Activated naive CD4-positive, alpha-beta T cell treated with anti-CD3 and anti-CD28 coated beads, Interleukin-2, amount 50 U/mL, for 72 hours (primary cell): ENCODE results near the gene TRDN. TPM values are rescaled to one million over a fixed set of nuclear protein-coding genes. Genes with fewer than 3 reads are reported as not detected.
A peak's percentile ranks its signal among the peaks of the same experiment; 100 is the strongest.

ENCODE experiments used
- ATAC-seq, 2 donors: fragments of 150-1000 bp; cut with Tn5 transposase; 2 replicates each; pipeline ENCODE4 v1.10.0; 2021; ENCODE audit warnings: mild to moderate bottlenecking in 2 of 2, moderate library complexity in 2 of 2
- DNase-seq, 2 donors: peaks; one replicate each; pipeline ENCODE4 v3.0.0; 2021 to 2022; ENCODE audit warnings: low spot score in 2 of 2
- H3K27ac Mint-ChIP-seq, 2 donors: one replicate each; pipeline ENCODE4 v1.8.0; 2022; ENCODE audit warnings: mild to moderate bottlenecking in 2 of 2, mixed read lengths in 2 of 2
- H3K36me3 Mint-ChIP-seq, 2 donors: one replicate each; pipeline ENCODE4 v1.8.0; 2022; ENCODE audit warnings: mixed read lengths in 2 of 2
- H3K9me3 Mint-ChIP-seq, 2 donors: one replicate each; pipeline ENCODE4 v1.8.0; 2022; ENCODE audit warnings: mixed read lengths in 2 of 2
- total RNA-seq, 2 donors: library from RNA; stranded (reverse); gene quantifications; one replicate each; pipeline ENCODE4 v1.2.3, GENCODE V29; 2022

The TRDN gene
- total RNA-seq, 2 donors from 2014 or later: not detected

DNA sequence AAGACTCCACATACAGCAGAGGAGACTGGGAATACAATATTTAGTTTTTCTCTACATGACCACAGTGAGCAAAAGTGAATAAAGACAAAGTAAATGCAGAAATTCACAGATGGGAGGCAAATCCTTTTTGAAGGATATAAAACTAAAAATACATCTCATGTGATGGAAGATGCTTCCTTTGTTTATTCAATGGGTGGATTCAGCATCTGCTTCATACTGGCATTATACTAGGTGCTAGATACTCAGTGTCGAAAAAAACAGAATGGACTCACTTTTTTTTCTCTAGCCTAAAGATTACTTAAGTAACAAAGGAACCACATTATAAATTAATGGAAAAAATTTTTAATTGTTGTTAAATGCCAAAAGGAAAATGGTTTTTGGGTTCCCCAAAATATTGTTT, 216.2 kb downstream of the TRDN start:
- DNase-seq (no peak), ATAC-seq (no peak)
- H3K27ac Mint-ChIP-seq: no peak overlapping the region
- no peaks in the 10 kb centered on the region for H3K36me3 Mint-ChIP-seq
- H3K9me3 Mint-ChIP-seq: no peaks in the 10 kb centered on the region

DNA sequence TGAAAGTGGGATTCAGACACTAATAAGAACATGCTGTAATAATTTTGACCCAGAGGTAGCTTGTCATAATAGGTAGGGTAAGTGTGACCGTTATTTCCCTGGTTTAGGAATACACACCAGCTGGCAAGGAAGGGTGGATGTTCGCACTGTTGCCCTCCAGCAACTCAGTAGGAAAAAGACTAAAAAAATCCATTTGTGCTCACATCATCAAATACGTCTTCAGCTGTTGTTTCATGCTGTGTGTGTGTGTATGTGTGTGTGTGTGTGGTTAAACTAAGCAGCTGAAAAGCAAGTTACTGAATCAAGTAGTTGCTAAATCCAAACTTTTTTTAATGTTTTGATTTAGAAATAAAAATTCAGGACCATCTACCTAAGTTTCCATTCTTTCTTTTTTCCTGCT, 218.7 kb downstream of the TRDN start:
- no peak for ATAC-seq
- Mint-ChIP-seq H3K9me3 (no peaks in the 10 kb centered on the region), H3K27ac (no peak overlapping the region), H3K36me3 (no peaks in the 10 kb centered on the region)
- DNase-seq: no peak

DNA sequence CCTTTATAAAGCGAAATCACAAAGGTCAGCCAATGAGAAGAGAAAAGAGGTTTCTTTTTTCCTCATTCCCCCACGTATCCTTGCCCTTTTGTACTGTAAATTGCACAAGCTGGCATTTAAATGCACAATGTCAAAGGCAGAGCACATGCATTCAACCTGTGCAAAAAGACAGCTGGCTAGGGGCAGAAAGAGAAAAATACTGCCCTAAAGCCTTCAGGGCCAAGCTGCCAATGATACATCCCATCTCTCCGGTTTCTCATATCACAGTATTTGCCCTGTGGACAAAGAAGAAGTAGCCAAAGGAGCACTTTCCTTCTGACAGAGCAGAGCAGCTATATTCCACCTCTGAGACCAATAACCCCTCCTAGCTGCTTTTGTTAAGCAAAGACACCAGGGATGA, 219.2 kb downstream of the TRDN start:
- H3K9me3 Mint-ChIP-seq: no peaks in the 10 kb centered on the region
- DNase-seq (no peak), ATAC-seq (no peak)
- H3K27ac Mint-ChIP-seq: no peak overlapping the region
- H3K36me3 Mint-ChIP-seq: no peaks in the 10 kb centered on the region

DNA sequence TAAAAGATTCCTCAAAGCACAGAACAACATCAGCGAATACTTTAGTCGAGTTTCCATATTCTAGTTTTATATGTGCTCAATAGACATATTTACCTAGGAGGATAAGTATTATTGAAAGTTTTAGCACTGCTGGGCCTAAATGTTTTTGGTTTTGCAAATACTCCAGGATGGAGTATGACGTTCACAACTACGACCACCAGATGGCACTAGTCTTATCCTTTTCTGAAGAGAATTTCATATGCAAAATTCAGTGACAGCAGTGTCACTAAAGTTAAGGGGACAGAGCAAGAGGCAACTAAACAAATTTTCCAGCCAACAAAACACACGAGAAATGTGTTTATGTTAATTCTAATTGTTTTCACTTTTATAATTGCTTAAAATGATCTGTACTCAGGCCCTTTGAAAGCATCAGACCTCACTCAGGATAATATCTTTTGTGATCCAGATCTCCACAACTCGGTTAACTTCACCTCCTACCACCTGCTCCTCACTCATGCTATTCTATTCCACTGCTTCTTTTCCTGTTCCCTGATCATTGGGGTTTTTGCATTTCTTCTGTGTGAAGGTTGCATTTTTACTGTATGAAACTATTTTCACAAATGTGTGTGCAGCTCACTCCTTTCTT, 220.8 kb downstream of the TRDN start:
- Mint-ChIP-seq H3K27ac (no peak overlapping the region), H3K36me3 (no peaks in the 10 kb centered on the region), H3K9me3 (no peaks in the 10 kb centered on the region)
- ATAC-seq (no peak), DNase-seq (peak in 1 of 2 donors; percentile 27)

DNA sequence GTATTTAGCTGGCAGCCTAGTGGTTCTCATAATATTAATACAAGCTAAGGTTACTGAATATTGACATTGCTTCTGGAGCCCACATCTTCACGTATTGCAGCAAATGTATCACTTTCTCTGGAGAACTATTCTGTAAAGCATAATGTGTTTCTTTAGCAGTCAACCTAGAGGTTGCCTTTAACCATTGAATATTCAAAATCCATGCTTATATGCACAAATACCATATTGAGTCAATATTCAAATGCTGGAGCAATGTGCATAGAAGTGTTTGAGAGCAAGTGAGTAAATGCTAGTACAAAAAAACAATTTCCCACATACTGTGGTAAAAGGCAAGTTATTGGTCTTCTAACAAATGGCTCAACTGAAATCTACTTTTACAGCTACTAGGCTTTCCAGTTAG, 231.8 kb downstream of the TRDN start:
- ATAC-seq: no peak
- H3K36me3 Mint-ChIP-seq: no peaks in the 10 kb centered on the region

DNA sequence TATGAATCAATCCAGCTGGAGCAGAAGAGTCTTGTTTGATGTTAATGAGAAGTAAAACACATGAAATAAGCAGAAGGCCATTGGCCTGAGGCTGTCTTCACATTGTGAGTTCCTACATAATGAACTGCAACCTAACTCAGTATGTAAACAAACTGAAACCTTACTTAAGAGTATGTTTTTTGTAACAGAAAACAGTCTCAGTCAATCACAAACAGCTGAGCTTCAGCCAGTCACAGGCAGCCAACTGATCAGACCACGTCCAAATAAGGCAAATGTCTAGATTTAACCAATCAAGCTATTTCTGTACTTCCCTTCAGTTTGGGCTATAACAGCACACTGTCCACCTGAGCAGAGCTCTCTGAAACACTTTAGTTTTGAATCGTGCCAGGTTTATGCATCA, 234.7 kb downstream of the TRDN start:
- ATAC-seq: no peak

More for the DNA sequence above, 231.8 kb downstream of the TRDN start:
- Mint-ChIP-seq H3K27ac (no peak overlapping the region), H3K9me3 (peaks cover 4 to 6% of the 10 kb centered on the region in 2 donors)
- no peak for DNase-seq

DNA sequence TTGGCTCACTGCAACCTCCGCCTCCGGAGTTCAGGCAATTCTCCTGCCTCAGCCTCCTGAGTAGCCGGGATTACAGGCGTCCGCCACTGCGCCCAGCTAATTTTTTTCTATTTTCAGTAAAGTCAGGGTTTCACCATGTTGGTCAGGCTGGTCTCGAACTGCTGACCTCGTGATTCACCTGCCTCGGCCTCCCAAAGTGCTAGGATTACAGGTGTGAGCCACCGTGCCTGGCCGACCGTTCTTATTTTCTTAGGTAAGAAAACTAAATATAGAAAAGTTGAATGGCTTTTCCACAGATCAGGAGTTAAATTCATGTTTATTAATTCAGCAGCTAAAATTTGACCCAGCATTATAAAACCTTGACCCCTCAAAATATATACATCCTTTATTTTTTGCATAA, 238.7 kb downstream of the TRDN start:
- Mint-ChIP-seq H3K36me3 (no peaks in the 10 kb centered on the region), H3K27ac (no peak overlapping the region), H3K9me3 (peaks cover 0 to 6% of the 10 kb centered on the region in 2 donors)
- ATAC-seq (no peak), DNase-seq (no peak)

More for the DNA sequence above, 234.7 kb downstream of the TRDN start:
- Mint-ChIP-seq H3K9me3 (peaks cover 0 to 6% of the 10 kb centered on the region in 2 donors), H3K27ac (no peak overlapping the region), H3K36me3 (no peaks in the 10 kb centered on the region)
- no peak for DNase-seq

DNA sequence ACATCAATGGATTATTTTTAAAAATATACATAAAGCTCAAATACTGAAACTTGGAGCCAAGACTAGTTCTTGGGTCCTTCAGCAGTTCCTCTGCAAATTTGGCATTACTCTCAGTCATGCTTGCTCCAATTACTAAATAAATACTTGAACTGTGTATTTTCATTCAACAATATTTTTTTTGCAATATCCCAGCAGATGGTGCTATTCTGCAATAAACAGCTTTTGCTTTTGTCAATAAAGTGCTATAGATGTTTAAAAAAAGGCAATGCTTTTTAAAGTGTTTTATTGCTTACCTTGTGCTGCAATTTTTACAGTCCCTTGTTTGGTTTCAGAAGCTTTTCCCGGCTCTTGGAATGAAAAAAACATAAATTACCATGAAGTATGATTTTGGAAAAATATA, 243.4 kb downstream of the TRDN start:
- DNase-seq: no peak
- H3K36me3 Mint-ChIP-seq: no peaks in the 10 kb centered on the region
- no peak for ATAC-seq
- no peaks in the 10 kb centered on the region for H3K9me3 Mint-ChIP-seq
- no peak overlapping the region for H3K27ac Mint-ChIP-seq

DNA sequence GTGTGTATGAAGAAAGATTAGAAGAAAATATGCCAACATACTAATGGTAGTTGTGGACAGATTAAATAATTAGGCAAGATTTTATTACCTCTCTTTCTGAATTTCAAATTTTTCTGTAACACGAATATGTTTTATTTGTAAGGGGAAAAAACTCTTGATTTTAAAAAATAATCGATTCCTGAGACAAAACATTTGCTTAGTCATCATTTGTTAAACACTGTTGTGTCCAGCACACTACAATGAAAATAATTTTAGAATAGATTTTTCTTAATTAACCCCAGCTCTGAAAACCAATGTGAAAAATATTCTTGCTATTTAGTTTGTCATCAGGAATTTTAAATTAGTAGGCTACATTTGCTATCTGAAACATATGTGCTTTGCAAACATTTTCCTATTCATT, 253.0 kb downstream of the TRDN start:
- DNase-seq (no peak), ATAC-seq (no peak)
- H3K36me3 Mint-ChIP-seq: no peaks in the 10 kb centered on the region
- peaks cover 0 to 5% of the 10 kb centered on the region in 2 donors for H3K9me3 Mint-ChIP-seq
- no peak overlapping the region for H3K27ac Mint-ChIP-seq

DNA sequence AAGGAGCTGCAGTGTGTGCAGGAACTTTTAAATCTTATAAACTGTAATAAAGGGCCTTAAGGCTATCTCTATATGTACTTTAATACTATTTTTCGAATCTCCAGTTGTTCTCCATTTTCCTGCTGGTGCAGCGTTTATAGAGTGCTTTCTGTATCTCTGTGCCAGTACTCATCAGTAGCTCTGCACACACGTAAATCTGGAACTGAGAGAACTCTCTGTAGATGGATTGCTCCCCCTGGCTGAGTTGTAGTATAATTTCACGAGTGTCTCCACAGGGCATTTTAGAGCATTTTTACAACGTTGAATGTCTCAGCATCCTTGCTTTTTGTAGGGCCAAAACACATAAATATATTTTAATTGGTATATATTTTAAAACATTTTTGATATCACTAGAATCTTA, 256.5 kb downstream of the TRDN start:
- ATAC-seq (no peak), DNase-seq (no peak)
- Mint-ChIP-seq H3K27ac (no peak overlapping the region), H3K9me3 (no peaks in the 10 kb centered on the region), H3K36me3 (no peaks in the 10 kb centered on the region)

DNA sequence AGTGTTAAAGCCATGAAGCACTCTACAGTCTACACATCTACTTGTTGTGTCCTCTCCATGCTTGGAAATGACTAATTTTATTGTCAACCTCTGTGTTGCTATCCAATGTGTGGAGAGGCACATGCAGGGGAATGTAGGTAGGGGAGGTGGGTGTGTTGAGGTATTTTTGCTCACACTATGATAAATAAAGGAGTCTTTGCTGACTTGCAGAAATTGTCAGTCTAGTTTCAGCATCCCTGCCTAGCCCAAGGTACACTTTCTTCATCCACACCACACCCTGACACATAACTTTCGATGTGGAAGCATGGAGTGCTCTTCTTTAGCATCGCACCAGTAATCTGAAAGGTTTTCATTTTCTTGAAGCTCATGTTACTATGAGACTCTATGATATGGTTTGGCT, 264.0 kb downstream of the TRDN start:
- peaks cover 3 to 7% of the 10 kb centered on the region in 2 donors for H3K9me3 Mint-ChIP-seq
- H3K27ac Mint-ChIP-seq: no peak overlapping the region

DNA sequence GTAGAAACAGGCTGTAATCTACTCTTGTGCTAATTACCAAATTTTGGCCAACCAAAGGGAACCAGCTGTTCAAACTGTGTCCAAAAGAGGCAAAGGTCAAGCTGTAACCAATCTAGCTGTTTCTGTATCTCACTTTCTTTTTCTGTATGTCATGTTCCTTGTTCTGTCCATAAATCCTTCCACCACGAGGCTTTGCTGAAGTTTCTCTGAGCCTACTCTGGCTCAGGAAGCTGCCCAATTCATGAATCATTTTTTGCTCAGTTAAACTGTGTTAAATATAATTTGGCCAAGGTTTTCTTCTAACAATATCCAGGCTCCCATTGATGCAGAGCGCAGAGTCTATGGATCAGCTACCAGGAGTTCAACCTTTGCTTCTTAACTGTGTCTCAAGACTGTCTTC, 272.8 kb downstream of the TRDN start:
- Mint-ChIP-seq H3K27ac (no peak overlapping the region), H3K36me3 (no peaks in the 10 kb centered on the region), H3K9me3 (peaks cover 9 to 13% of the 10 kb centered on the region in 2 donors)
- DNase-seq: no peak
- ATAC-seq: no peak

More for the DNA sequence above, 264.0 kb downstream of the TRDN start:
- no peak for ATAC-seq
- no peaks in the 10 kb centered on the region for H3K36me3 Mint-ChIP-seq
- no peak for DNase-seq

DNA sequence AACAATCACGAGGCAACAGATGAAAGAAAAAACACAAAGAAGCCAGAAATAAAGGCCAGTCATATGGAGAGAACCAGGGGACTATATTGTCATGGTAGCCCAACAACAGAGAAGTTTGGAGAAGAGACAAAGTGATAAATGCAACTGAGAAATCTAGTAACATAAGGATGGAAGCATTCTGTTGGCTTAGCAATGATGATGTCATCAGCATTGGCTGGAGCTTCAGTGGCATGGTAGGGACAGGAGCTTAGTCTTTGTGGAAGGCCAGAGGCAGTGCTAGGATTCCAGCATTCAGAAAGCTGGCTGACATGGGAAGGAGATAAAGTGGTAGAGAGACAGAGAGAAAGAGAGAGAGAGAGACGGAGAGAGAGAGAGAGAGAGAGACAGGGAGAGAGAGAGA, 276.4 kb downstream of the TRDN start:
- H3K9me3 Mint-ChIP-seq: peaks cover 9 to 13% of the 10 kb centered on the region in 2 donors
- ATAC-seq (no peak), DNase-seq (no peak)
- no peaks in the 10 kb centered on the region for H3K36me3 Mint-ChIP-seq
- no peak overlapping the region for H3K27ac Mint-ChIP-seq

DNA sequence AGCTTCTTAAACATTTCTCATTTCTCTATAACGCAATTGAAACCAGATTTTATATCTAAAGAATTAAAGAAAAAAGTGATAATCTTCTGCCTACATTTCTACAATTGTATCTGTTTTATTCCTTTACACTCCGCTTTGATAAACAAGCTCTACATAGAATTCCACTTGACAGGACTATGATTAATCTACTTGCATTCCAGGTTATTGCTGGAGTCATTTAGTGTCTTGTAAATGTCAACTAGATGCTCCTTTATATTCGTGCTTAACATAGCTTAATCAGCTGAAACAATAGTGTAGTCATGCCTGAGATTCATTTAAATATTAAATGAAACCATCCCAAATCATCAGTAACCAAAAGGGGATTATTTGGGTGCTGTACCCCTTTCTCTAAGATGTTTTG, 284.0 kb downstream of the TRDN start:
- DNase-seq (no peak), ATAC-seq (no peak)
- H3K9me3 Mint-ChIP-seq: no peaks in the 10 kb centered on the region
- H3K27ac Mint-ChIP-seq: no peak overlapping the region
- H3K36me3 Mint-ChIP-seq: no peaks in the 10 kb centered on the region

DNA sequence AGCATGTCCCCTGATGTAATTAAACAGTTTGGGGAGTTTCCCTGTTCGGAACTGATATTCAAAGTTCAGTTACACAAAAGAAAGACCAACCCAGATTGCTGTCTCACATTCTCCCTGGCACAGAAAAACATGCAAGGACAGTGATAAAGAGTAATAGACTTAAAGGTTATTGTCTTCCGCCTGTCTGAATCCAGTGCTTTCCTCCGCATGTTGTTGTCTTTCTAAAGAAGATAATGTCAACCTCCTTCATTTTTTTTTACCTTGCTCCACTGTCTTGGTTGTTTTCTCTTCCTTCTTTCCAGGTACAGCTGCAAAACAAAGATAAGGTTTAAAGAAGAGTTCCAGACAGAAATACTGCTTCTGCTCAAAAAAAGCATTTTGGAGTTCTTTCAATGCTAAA, 284.5 kb downstream of the TRDN start:
- no peak overlapping the region for H3K27ac Mint-ChIP-seq
- DNase-seq (no peak), ATAC-seq (no peak)

DNA sequence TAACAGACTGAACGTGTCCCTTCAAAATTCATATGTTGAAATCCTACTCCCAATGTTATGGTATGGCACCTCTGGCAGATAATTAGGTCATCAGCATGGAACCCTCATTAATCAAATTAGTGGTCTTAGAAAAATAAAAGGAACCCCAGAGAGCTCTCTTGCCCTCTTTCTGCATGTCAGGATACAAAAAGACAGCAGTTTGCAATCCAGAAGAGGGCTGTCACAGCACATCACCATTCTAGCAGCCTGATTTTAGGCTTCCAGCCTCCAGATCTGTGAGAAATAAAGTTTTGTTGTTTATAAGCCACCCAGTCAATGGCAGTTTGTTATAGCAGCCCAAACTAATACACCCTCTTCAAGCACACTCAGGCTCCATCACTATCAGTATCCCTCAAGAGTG, 292.9 kb downstream of the TRDN start:
- no peak overlapping the region for H3K27ac Mint-ChIP-seq
- H3K36me3 Mint-ChIP-seq: no peaks in the 10 kb centered on the region
- DNase-seq (no peak), ATAC-seq (no peak)
- no peaks in the 10 kb centered on the region for H3K9me3 Mint-ChIP-seq

More for the DNA sequence above, 284.5 kb downstream of the TRDN start:
- Mint-ChIP-seq H3K36me3 (no peaks in the 10 kb centered on the region), H3K9me3 (no peaks in the 10 kb centered on the region)

DNA sequence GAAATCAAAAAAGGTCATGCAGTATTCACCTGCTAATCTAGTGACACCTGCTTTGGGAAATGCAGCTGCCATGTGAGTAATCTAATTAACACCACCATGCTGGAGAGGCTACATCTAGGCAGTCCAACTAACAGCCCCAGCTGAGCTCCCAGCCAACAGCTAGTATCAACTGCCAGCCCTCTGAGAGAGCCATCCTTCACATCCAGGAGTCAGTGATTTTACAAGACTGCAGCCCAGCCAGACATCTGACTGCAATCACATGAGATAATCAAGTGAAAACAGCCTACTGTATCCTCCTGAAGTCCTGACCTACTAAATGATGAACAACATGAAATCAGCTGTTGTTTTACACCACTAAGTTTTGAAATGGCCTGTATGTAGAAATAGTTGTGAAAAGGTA, 298.4 kb downstream of the TRDN start:
- Mint-ChIP-seq H3K27ac (no peak overlapping the region), H3K36me3 (no peaks in the 10 kb centered on the region), H3K9me3 (no peaks in the 10 kb centered on the region)
- no peak for ATAC-seq
- DNase-seq: no peak

DNA sequence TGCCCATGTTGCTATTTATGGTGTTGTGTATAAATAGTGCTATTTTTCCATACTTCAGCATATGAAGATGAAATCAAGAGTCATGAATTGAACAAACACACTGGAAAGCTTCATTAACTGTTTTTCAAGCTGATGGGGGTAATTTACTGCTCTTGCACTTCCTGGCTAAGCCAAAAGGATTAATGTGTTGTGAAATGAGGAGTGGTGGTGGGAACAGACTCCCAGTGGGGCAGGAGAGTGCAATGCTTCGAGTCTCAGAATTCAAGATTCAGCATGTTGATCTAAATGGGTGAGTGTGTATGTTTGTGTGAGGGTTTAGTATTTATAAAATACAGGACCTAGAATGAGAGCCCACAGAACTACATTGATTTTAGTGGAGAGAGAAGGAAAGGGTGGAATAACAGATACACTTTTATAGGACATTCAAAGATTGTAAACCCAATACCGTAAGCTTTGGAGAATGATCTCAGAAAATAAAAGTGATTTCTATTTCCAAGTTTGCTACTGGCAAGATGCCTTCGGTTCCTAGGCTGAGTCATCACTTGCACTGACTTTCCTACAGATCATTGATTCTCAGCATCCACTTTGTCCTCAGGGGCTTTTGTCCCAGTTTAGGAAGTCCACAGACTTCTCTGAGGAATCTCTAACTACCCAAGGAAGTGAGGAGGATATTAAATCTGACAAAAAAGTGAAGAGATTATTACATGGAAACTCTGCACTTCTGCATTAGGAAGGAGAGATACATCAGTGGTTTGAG, 303.6 kb downstream of the TRDN start:
- H3K36me3 Mint-ChIP-seq: no peaks in the 10 kb centered on the region
- H3K27ac Mint-ChIP-seq: no peak overlapping the region
- ATAC-seq (no peak), DNase-seq (no peak)
- H3K9me3 Mint-ChIP-seq: no peaks in the 10 kb centered on the region
